ENCODE measurements around the gene CACTIN.
A peak's percentile ranks its signal among the peaks of the same experiment; 100 is the strongest.

CACTIN gene

DNA sequence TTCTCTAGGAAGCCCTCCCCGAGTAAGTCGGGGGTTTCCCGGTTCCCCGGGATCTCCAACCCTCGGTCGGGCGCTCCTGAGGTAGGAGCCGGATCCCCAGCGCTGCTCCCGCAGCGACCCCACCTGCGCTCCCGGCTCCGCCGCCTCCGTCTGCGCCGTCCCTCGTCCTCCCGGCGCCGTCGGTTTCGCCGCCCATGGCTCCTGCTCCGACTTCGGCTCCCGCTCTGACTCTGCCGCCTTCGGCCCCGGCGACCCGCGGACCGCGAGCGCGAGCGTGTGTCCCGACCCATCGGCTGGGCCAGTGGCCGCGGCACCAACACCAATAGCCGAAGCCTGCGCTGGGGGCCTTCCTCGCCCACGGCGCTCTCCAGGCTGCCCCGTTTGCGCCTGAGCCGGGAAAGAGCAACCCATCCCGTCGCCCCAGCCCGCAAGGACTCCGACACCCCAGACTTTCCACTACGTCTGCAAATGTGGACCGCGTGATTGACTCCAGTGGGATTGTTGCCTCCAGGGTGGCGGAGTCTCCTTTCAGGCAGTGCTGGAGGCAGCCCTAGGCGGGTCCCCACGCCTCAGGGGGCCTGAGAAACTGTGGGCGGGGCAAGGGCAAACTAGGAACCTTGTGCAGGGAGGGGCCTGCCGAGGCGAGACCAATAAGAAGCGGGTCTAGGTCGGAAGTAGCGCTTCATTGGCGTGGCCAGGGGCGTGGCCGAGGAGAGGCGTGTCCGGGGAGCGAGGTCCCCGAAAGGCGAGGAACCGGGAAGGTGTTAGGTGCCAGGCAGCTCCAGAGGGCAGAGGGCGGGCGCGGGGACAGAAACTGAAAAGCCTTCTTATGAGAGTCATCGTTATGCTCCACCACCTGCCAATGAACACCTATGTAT, at the start of gene CACTIN:
TSS of gene CACTIN (minus strand) at position 318 of the 878 bp plus-strand sequence. CDS start at position 290, 28 bp downstream.
- Histone ChIP-seq H3K4me1 (ENCODE audit: control insufficient read depth, insufficient read depth, low read length) (peaks cover 30% of the 10 kb centered on the region), H3K9me3 (ENCODE audit: control insufficient read depth in 2 of 2, low read length in 2 of 2) (no peaks in the 10 kb centered on the region), H3K9ac (ENCODE audit: low read length in 2 of 2) (peak within 1 kb of the TSS; percentile 87 to 94), H3K36me3 (ENCODE audit: control insufficient read depth in 2 of 2, insufficient read depth in 2 of 2, low read length in 2 of 2) (peaks cover 6 to 18% of the 10 kb centered on the region in 2 donors), H3K27me3 (ENCODE audit: control insufficient read depth in 1 of 2, insufficient read depth in 2 of 2, low read length in 2 of 2) (no peaks in the 10 kb centered on the region), H3K27ac (ENCODE audit: low read length) (peak within 1 kb of the TSS; percentile 89), H3K4me3 (ENCODE audit: low read length in 2 of 2) (peak within 1 kb of the TSS; percentile 90 to 98)

DNA sequence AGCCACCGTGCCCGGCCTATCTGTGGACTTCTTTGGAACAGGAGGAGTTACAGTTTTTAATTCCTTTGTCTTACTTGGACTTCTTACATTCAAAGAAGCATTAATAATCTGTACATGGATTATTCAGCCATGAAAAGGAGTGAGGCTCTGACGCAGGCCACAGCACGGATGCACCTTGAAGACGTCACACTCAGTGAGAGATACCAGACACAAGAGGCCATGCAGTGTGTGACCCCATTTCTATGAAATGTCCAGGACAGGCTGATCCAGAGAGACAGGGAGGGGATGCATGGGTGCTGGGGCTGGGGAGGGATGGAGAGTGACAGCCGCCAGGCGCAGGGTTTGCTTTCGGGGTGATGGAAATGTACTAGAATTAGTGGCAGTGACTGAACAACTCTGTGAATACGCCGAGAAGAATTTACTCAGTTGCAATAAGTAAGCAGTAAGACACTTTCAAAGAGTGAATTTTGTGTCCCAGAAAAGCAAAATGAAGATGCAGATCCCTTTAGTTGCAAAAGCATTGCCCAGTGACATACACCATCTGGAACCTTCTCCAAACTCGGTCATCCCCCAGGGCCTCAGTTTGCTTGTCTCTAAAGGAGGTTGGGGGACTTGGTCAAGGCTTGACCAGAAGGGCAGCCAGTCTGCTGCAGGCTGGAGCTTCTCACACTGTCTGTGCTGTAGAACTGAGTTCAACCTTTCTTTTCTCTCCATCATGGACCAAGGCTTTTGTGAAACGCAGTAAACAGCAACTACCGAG, 48.4 kb upstream of the CACTIN start:
- no peak overlapping the region for H3K4me3 ChIP-seq (ENCODE audit: low read length in 2 of 2)
- peaks cover 48% of the 10 kb centered on the region for H3K4me1 ChIP-seq (ENCODE audit: control insufficient read depth, insufficient read depth, low read length)
- peak overlapping the region; percentile 76 for H3K27ac ChIP-seq (ENCODE audit: low read length)

DNA sequence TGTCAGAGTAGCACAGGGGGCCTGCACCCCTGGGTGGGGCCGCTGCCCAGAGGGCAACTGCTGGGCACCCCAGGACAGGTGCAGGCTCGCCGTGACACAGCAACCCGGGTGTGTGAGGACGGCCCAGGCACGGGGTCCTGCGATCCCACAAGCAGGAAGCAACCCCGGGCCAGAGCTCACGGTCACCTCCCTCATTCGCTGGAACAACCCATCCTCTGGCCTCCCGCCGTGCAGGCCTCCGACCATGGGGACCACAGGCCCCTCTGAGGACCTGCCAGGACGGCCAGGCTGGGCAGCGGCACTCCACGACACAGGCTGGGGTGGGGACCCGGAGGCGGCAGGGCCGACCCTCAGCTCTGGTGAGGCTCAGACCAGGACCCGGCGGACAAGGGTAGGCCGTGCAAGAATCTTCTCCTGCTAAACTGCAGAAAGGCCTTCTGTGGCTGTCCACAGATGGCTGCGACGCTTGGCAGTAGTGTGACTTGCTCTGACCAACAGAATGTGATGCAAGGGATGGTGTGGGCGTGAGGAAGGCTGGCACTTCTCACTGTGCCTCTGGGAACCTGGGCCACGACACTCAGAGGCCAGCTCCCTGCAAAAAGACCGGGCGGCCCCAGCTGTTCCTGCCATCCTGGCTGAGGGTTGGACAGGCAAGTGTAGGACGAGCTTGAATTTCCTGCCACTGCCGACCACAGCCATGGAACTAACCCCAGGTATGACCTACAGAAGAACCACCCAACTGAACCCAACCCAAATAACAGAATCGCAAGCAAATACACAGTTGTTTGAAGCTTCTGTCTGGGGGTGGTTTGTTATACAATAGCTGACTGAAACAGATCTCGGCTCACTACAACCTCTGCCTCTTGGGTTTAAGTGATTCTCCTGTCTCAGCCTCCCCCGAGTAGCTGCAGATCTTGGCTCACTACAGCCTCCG, 47.2 kb upstream of the CACTIN start:
- no peaks in the 10 kb centered on the region for H3K27me3 ChIP-seq (ENCODE audit: control insufficient read depth in 1 of 2, insufficient read depth in 2 of 2, low read length in 2 of 2)
- peak overlapping the region in 1 of 2 donors; percentile 22 for H3K9ac ChIP-seq (ENCODE audit: low read length in 2 of 2)
- peaks cover 0 to 3% of the 10 kb centered on the region in 2 donors for H3K9me3 ChIP-seq (ENCODE audit: control insufficient read depth in 2 of 2, low read length in 2 of 2)
- peak overlapping the region; percentile 76 for H3K27ac ChIP-seq (ENCODE audit: low read length)
- H3K36me3 ChIP-seq (ENCODE audit: control insufficient read depth in 2 of 2, insufficient read depth in 2 of 2, low read length in 2 of 2) = peaks cover 0 to 2% of the 10 kb centered on the region in 2 donors
- no peak overlapping the region for H3K4me3 ChIP-seq (ENCODE audit: low read length in 2 of 2)
- peaks cover 58% of the 10 kb centered on the region for H3K4me1 ChIP-seq (ENCODE audit: control insufficient read depth, insufficient read depth, low read length)

More for the DNA sequence above, 48.4 kb upstream of the CACTIN start:
- Histone ChIP-seq H3K9me3 (ENCODE audit: control insufficient read depth in 2 of 2, low read length in 2 of 2) (peaks cover 0 to 3% of the 10 kb centered on the region in 2 donors), H3K36me3 (ENCODE audit: control insufficient read depth in 2 of 2, insufficient read depth in 2 of 2, low read length in 2 of 2) (peaks cover 0 to 7% of the 10 kb centered on the region in 2 donors), H3K9ac (ENCODE audit: low read length in 2 of 2) (peak overlapping the region in 1 of 2 donors; percentile 22), H3K27me3 (ENCODE audit: control insufficient read depth in 1 of 2, insufficient read depth in 2 of 2, low read length in 2 of 2) (no peaks in the 10 kb centered on the region)

DNA sequence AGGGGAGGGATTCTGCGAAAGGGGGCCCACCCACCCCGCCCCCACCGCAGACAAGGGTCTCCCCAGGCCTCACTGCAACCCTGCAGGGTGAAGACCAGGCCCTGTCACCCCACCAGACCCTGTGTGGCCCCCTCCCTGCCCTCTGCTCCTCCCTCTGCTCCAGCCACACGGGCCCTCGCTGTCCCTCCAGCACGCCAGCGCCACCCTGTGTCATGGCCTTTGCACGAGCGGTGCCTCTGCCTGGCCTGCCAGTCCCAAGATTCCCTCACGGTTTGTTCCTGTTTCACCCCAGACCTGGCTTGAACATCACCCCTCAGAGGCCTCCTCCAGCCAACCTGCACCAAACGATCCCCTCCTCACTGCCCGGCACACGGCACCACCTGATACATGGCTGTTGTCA, 46.4 kb upstream of the CACTIN start:
- H3K9ac ChIP-seq (ENCODE audit: low read length in 2 of 2) = no peak overlapping the region
- peaks cover 0 to 3% of the 10 kb centered on the region in 2 donors for H3K9me3 ChIP-seq (ENCODE audit: control insufficient read depth in 2 of 2, low read length in 2 of 2)
- H3K4me3 ChIP-seq (ENCODE audit: low read length in 2 of 2) = no peak overlapping the region
- H3K36me3 ChIP-seq (ENCODE audit: control insufficient read depth in 2 of 2, insufficient read depth in 2 of 2, low read length in 2 of 2) = peaks cover 0 to 2% of the 10 kb centered on the region in 2 donors
- H3K4me1 ChIP-seq (ENCODE audit: control insufficient read depth, insufficient read depth, low read length) = peaks cover 66% of the 10 kb centered on the region
- H3K27me3 ChIP-seq (ENCODE audit: control insufficient read depth in 1 of 2, insufficient read depth in 2 of 2, low read length in 2 of 2) = no peaks in the 10 kb centered on the region
- peak overlapping the region; percentile 76 for H3K27ac ChIP-seq (ENCODE audit: low read length)

DNA sequence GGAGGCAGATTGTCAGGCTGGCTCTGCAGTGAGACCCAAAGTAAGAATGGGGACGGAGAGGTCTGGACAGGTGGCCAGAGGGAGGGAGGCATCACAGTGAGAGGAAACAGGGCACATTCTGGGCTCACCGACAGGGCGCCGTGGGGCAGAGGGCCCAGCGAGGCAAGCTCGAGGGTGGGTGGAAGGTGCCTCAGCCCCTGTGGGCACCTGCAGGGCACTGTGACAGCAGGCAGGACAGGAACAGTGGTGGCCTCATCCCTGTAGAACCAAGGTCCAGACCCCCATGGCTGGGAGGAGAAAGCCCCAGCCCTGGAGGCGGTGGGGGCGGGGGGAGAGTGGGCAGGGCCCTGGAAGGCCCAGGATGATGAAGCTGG, 46.0 kb upstream of the CACTIN start:
- no peaks in the 10 kb centered on the region for H3K27me3 ChIP-seq (ENCODE audit: control insufficient read depth in 1 of 2, insufficient read depth in 2 of 2, low read length in 2 of 2)
- H3K27ac ChIP-seq (ENCODE audit: low read length) = peak overlapping the region; percentile 100
- H3K9me3 ChIP-seq (ENCODE audit: control insufficient read depth in 2 of 2, low read length in 2 of 2) = peaks cover 0 to 3% of the 10 kb centered on the region in 2 donors
- peak overlapping the region in 1 of 2 donors; percentile 99 for H3K9ac ChIP-seq (ENCODE audit: low read length in 2 of 2)
- peak overlapping the region in 1 of 2 donors; percentile 75 for H3K4me3 ChIP-seq (ENCODE audit: low read length in 2 of 2)
- H3K36me3 ChIP-seq (ENCODE audit: control insufficient read depth in 2 of 2, insufficient read depth in 2 of 2, low read length in 2 of 2) = peaks cover 0 to 2% of the 10 kb centered on the region in 2 donors
- H3K4me1 ChIP-seq (ENCODE audit: control insufficient read depth, insufficient read depth, low read length) = peaks cover 70% of the 10 kb centered on the region

DNA sequence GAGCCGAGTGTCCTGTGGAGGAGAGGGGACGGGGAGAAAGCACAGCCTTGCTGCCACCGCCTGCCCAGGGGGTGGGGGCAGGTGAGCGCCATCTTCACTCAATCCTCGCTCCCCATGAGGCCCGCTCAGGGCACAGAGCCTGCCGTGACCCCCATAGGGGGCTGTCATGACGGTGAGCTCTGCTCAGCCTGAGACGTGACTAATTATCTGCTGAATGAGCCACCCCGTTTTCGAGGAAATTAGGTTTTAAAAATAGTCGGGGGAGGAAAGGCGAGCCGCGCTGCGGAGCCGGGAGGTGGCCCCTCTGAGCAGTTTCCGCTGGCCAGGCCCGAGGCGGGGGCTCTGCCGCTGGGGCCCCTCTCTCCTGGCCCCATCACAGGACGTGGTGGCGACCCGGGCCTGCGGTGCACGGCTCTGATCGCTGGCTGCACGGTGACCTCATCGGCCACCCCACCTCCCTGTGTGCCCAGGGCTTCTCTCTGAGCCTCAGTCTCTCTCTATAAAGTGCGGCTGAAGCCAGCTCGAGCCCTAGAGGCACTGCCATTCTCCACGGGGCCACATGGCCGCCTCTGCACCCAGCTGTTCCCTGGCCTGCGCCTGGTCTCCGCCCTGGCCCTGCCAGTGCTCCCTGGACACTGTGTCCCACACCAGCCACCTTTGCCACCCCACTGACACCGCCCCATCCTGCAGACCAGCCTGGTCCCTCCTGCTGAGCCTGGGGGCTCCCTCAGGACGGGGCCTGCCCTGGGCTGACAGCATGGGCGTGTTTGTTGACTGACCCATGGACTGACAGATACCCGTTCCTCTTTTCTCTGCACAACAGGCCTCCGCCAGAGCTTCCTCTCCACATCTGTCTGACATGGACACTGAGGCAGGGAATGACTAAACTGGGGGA, 45.3 kb upstream of the CACTIN start:
- Histone ChIP-seq H3K9ac (ENCODE audit: low read length in 2 of 2) (peak overlapping the region; percentile 96 to 99), H3K27me3 (ENCODE audit: control insufficient read depth in 1 of 2, insufficient read depth in 2 of 2, low read length in 2 of 2) (no peaks in the 10 kb centered on the region), H3K36me3 (ENCODE audit: control insufficient read depth in 2 of 2, insufficient read depth in 2 of 2, low read length in 2 of 2) (peaks cover 0 to 4% of the 10 kb centered on the region in 2 donors), H3K4me3 (ENCODE audit: low read length in 2 of 2) (peak overlapping the region; percentile 54 to 75), H3K9me3 (ENCODE audit: control insufficient read depth in 2 of 2, low read length in 2 of 2) (peaks cover 0 to 3% of the 10 kb centered on the region in 2 donors), H3K4me1 (ENCODE audit: control insufficient read depth, insufficient read depth, low read length) (peaks cover 76% of the 10 kb centered on the region), H3K27ac (ENCODE audit: low read length) (peak overlapping the region; percentile 100)

DNA sequence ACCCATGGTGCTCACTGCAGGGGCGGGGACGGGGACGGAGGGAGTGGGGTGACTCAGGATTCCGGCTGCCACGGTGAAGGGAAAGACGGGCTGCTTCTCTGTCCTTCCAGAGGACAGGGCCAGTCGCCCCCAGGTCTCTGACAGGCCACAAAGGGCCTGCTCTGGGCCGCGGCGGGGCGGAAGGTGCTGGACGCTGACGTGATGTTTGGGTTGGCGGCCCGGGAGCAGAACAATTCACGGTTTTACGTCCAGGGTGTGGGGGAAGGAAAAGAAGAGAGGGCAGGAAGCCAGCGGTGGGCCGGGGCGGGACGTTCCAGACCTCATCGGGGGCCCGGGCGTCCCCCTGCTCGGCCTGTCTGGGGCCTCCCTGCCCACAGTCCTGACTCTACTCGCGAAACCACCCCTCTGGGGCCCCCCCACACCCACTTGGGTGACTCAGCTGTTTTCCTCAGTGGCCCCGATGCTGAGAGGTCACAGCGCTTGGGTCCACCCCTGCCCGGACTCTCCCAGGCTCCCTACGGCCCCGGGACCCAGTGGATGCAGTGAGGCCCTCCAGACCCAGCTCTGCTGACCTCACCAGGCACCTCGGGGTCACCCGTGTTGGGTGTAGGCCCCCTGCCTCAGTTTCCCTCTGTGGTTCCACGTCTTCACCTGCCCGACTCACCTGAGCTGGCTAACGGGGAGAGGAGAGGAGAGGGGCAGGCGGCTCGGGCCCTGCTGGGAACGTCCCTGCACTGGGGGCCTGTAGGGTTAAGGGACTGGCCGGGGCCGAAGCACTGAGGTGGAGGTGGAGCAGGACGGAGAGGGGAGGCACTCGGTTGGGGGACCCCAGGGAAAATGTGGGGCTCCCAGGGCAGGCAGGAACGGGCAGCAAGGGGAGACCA, 44.4 kb upstream of the CACTIN start:
- H3K9me3 ChIP-seq (ENCODE audit: control insufficient read depth in 2 of 2, low read length in 2 of 2) = peaks cover 0 to 3% of the 10 kb centered on the region in 2 donors
- no peaks in the 10 kb centered on the region for H3K27me3 ChIP-seq (ENCODE audit: control insufficient read depth in 1 of 2, insufficient read depth in 2 of 2, low read length in 2 of 2)
- H3K4me1 ChIP-seq (ENCODE audit: control insufficient read depth, insufficient read depth, low read length) = peaks cover 82% of the 10 kb centered on the region
- H3K27ac ChIP-seq (ENCODE audit: low read length) = peak overlapping the region; percentile 100
- H3K36me3 ChIP-seq (ENCODE audit: control insufficient read depth in 2 of 2, insufficient read depth in 2 of 2, low read length in 2 of 2) = peaks cover 8 to 10% of the 10 kb centered on the region in 2 donors
- peak overlapping the region; percentile 96 to 99 for H3K9ac ChIP-seq (ENCODE audit: low read length in 2 of 2)
- H3K4me3 ChIP-seq (ENCODE audit: low read length in 2 of 2) = peak overlapping the region; percentile 54 to 75

DNA sequence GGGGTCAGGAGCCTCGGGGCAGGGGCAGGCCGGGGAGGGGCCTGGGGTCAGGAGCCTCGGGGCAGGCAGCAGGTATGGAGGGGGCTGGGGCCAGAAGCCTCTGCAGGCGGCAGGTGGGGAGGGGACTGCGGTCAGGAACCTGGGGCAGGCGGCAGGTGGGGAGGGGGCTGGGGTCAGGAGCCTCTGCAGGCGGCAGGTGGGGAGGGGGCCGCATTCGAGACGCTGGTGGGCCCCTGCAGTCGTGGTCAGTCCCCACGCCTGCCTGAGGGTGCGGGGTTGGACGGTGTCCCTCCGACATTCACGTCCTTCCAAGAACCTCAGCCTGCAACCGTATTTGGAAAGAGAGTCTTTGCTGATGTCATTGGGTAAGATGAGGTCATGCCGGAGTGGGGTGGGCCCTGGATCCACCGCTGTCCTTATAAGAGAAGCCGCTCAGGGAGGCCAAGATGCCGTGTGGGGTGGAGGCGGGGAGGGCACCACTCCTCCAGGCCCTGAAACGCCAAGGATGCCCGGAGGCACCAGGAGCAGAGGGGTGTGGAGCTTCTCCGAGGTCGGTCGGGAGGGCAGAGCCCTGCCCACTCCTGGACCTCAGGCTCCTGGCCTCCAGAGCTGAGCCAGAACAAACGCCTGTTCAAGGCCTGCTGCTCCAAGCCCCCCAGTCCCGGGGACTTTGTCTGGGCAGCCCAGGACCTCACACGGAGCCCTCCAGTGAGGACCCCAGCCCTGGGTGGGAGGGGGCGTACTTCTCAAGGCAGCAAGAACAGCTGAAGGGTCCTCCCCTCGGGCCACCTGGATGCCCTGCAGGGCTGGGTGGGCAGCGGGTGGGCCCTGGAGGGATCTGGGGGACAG, 43.6 kb upstream of the CACTIN start:
- Histone ChIP-seq H3K4me1 (ENCODE audit: control insufficient read depth, insufficient read depth, low read length) (peaks cover 78% of the 10 kb centered on the region), H3K27me3 (ENCODE audit: control insufficient read depth in 1 of 2, insufficient read depth in 2 of 2, low read length in 2 of 2) (no peaks in the 10 kb centered on the region), H3K9ac (ENCODE audit: low read length in 2 of 2) (peak overlapping the region; percentile 96 to 99), H3K9me3 (ENCODE audit: control insufficient read depth in 2 of 2, low read length in 2 of 2) (peaks cover 0 to 3% of the 10 kb centered on the region in 2 donors), H3K4me3 (ENCODE audit: low read length in 2 of 2) (peak overlapping the region; percentile 62 to 75), H3K36me3 (ENCODE audit: control insufficient read depth in 2 of 2, insufficient read depth in 2 of 2, low read length in 2 of 2) (peaks cover 8 to 10% of the 10 kb centered on the region in 2 donors), H3K27ac (ENCODE audit: low read length) (peak overlapping the region; percentile 100)
